Measurements from ENCODE around the gene PRELID1.
"Not testable (repeated sequence)": the region's sequence is repeated elsewhere in the genome, so short reads cannot be mapped to it uniquely, and the experiment has no call there.

Gene PRELID1

GRCh38 chr5:177299697-177300096 is 3.9 kb upstream of the PRELID1 start:
- no peak for DNase-seq (ENCODE audit: low spot score)

- peak; percentile 86 for DNase-seq (ENCODE audit: low spot score)
Measured at GRCh38 chr5:177300236-177300880, 3.2 kb upstream of the PRELID1 start.

- no peak for DNase-seq (ENCODE audit: low spot score)
Measured at GRCh38 chr5:177300951-177301350, 2.6 kb upstream of the PRELID1 start.

- no peak for DNase-seq (ENCODE audit: low spot score)
Measured at GRCh38 chr5:177301503-177302165, 2.0 kb upstream of the PRELID1 start.

- DNase-seq (ENCODE audit: low spot score), result peak; percentile 47
Measured at GRCh38 chr5:177302354-177303110, 1.1 kb upstream of the PRELID1 start.

- DNase-seq (ENCODE audit: low spot score), result peak; percentile 40
Measured at GRCh38 chr5:177303925-177304391, 359 bp downstream of the PRELID1 start.

- peak; percentile 47 for DNase-seq (ENCODE audit: low spot score)
Measured at GRCh38 chr5:177304392-177305119, 957 bp downstream of the PRELID1 start.

- DNase-seq (ENCODE audit: low spot score), result not testable (repeated sequence)
Measured at GRCh38 chr5:177306103-177306640, 2.6 kb downstream of the PRELID1 start.

- DNase-seq (ENCODE audit: low spot score), result no peak
Measured at GRCh38 chr5:177306674-177307543, 3.3 kb downstream of the PRELID1 start.

GRCh38 chr5:177307544-177308363 is 4.2 kb downstream of the PRELID1 start:
- no peak for DNase-seq (ENCODE audit: low spot score)

GRCh38 chr5:177308740-177309139 is 5.1 kb downstream of the PRELID1 start:
- DNase-seq (ENCODE audit: low spot score), result peak; percentile 31

- DNase-seq (ENCODE audit: low spot score), result peak; percentile 88
Measured at GRCh38 chr5:177309351-177310191, 6.0 kb downstream of the PRELID1 start.

GRCh38 chr5:177310332-177310731 is 6.7 kb downstream of the PRELID1 start:
- no peak for DNase-seq (ENCODE audit: low spot score)

- peak; percentile 95 for DNase-seq (ENCODE audit: low spot score)
Measured at GRCh38 chr5:177310757-177311391, 7.3 kb downstream of the PRELID1 start.

- no peak for DNase-seq (ENCODE audit: low spot score)
Measured at GRCh38 chr5:177311392-177311722, 7.8 kb downstream of the PRELID1 start.

GRCh38 chr5:177311723-177312648 is 8.4 kb downstream of the PRELID1 start, which contains the start of gene MXD3:
Gene MXD3 (minus strand): TSS chr5:177311898. CDS start chr5:177311830, 68 bp downstream.
- peak; percentile 98 for DNase-seq (ENCODE audit: low spot score)

GRCh38 chr5:177312649-177313181 is 9.1 kb downstream of the PRELID1 start:
- DNase-seq (ENCODE audit: low spot score), result peak; percentile 94
